Nephron progenitor cell (in vitro differentiated cells): Measurements from ENCODE around the gene ARMH4.
A peak's percentile ranks its signal among the peaks of the same experiment; 100 is the strongest.

ENCODE experiments used
- DNase-seq: peaks from one replicate; pipeline ENCODE4 v3.0.0; 2021
- H3K27ac Mint-ChIP-seq: 2 replicates; pipeline ENCODE4 v1.8.0; 2021; ENCODE audit warnings: mild to moderate bottlenecking, moderate library complexity, mixed read lengths
- H3K27me3 Mint-ChIP-seq: 2 replicates; pipeline ENCODE4 v1.8.0; 2021; ENCODE audit warnings: mild to moderate bottlenecking, low read depth, mixed read lengths; ENCODE audit not compliant: poor library complexity
- H3K36me3 Mint-ChIP-seq: 2 replicates; pipeline ENCODE4 v1.8.0; 2021; ENCODE audit warnings: low read depth, mixed read lengths
- H3K4me1 Mint-ChIP-seq: 2 replicates; pipeline ENCODE4 v1.8.0; 2021; ENCODE audit warnings: mixed read lengths
- H3K4me3 Mint-ChIP-seq: 2 replicates; pipeline ENCODE4 v1.8.0; 2021; ENCODE audit warnings: mild to moderate bottlenecking, moderate library complexity, mixed read lengths
- H3K9me3 Mint-ChIP-seq: 2 replicates; pipeline ENCODE4 v1.8.0; 2021; ENCODE audit warnings: mild to moderate bottlenecking, moderate library complexity, mixed read lengths
- CTCF ChIP-seq: fragments of 200-600 bp; sonication (generic); IDR thresholded peaks from 2 replicates; pipeline ENCODE4 v1.5.0; 2021; ENCODE audit warnings: antibody characterized with exemption

Gene ARMH4

GRCh38 chr14:58152014-58152857 lies at the start of gene ARMH4:
Gene ARMH4 (minus strand): TSS chr14:58152213. CDS start chr14:58139358, 12,855 bp downstream.
- H3K27ac Mint-ChIP-seq, result no peak within 1 kb of the TSS
- H3K36me3 Mint-ChIP-seq, result no peaks in the 10 kb centered on the region
- no peak for TF ChIP-seq CTCF
- peak; percentile 90 for DNase-seq
- peak within 1 kb of the TSS; percentile 92 for H3K4me3 Mint-ChIP-seq
- H3K9me3 Mint-ChIP-seq, result no peaks in the 10 kb centered on the region
- peaks cover 22% of the 10 kb centered on the region for H3K4me1 Mint-ChIP-seq
- peaks cover 67% of the 10 kb centered on the region for H3K27me3 Mint-ChIP-seq

GRCh38 chr14:58200846-58201245 lies 48.8 kb upstream of the ARMH4 start:
- peaks cover 30% of the 10 kb centered on the region for H3K27me3 Mint-ChIP-seq
- no peak for TF ChIP-seq CTCF

GRCh38 chr14:58200480-58200841 lies 48.4 kb upstream of the ARMH4 start:
- H3K4me3 Mint-ChIP-seq, result peak overlapping the region; percentile 98
- TF ChIP-seq CTCF, result no peak
- peaks cover 33% of the 10 kb centered on the region for H3K27me3 Mint-ChIP-seq
- no peak for DNase-seq
- peak overlapping the region; percentile 95 for H3K27ac Mint-ChIP-seq
- H3K9me3 Mint-ChIP-seq, result no peaks in the 10 kb centered on the region
- H3K4me1 Mint-ChIP-seq, result peaks cover 27% of the 10 kb centered on the region
- peaks cover 20% of the 10 kb centered on the region for H3K36me3 Mint-ChIP-seq

More at GRCh38 chr14:58200846-58201245, 48.8 kb upstream of the ARMH4 start:
- Mint-ChIP-seq H3K4me3 (peak overlapping the region; percentile 98), H3K9me3 (no peaks in the 10 kb centered on the region), H3K36me3 (peaks cover 20% of the 10 kb centered on the region), H3K4me1 (peaks cover 27% of the 10 kb centered on the region), H3K27ac (peak overlapping the region; percentile 95)
- no peak for DNase-seq

GRCh38 chr14:58199726-58200479 lies 47.9 kb upstream of the ARMH4 start, which contains the start of gene ACTR10:
Gene ACTR10 (plus strand): TSS chr14:58200149. CDS start chr14:58200218, 69 bp downstream.
- Mint-ChIP-seq H3K27me3 (peaks cover 39% of the 10 kb centered on the region), H3K4me1 (peaks cover 27% of the 10 kb centered on the region), H3K36me3 (peaks cover 19% of the 10 kb centered on the region), H3K27ac (peak within 1 kb of the TSS; percentile 95), H3K4me3 (peak within 1 kb of the TSS; percentile 98), H3K9me3 (no peaks in the 10 kb centered on the region)
- DNase-seq, result peak; percentile 84
- TF ChIP-seq CTCF, result no peak

- Mint-ChIP-seq H3K4me3 (peak overlapping the region; percentile 33), H3K9me3 (no peaks in the 10 kb centered on the region), H3K4me1 (peaks cover 27% of the 10 kb centered on the region), H3K27me3 (peaks cover 48% of the 10 kb centered on the region), H3K36me3 (peaks cover 5% of the 10 kb centered on the region), H3K27ac (no peak overlapping the region)
- no peak for DNase-seq
- no peak for TF ChIP-seq CTCF
Measured at GRCh38 chr14:58198086-58198485, 46.1 kb upstream of the ARMH4 start.
